Stimulated activated effector memory CD8-positive, alpha-beta T cell treated with anti-CD3 and anti-CD28 coated beads, Interleukin-12 subunit alpha, Interleukin-12 subunit beta, amount 100 ng/mL, for 72 hours (primary cell): Measurements from ENCODE around the gene FITM2.
"Not testable (repeated sequence)": the region's sequence is repeated elsewhere in the genome, so short reads cannot be mapped to it uniquely, and the experiment has no call there.

ENCODE experiments used
- ATAC-seq: fragments of 150-1000 bp; cut with Tn5 transposase; 2 replicates; pipeline ENCODE4 v1.10.0; 2021
- DNase-seq, 2 donors: peaks; one replicate each; pipeline ENCODE4 v3.0.0; 2021 to 2022; ENCODE audit warnings: low spot score in 2 of 2
- H3K27ac Mint-ChIP-seq: one replicate; pipeline ENCODE4 v1.8.0; 2022; ENCODE audit warnings: mild to moderate bottlenecking, mixed read lengths
- H3K36me3 Mint-ChIP-seq: one replicate; pipeline ENCODE4 v1.8.0; 2022; ENCODE audit warnings: mild to moderate bottlenecking, mixed read lengths
- H3K4me1 Mint-ChIP-seq: one replicate; pipeline ENCODE4 v1.8.0; 2022; ENCODE audit warnings: mixed read lengths
- H3K4me3 Mint-ChIP-seq: one replicate; pipeline ENCODE4 v1.8.0; 2022; ENCODE audit warnings: mild to moderate bottlenecking, mixed read lengths
- H3K9me3 Mint-ChIP-seq: one replicate; pipeline ENCODE4 v1.8.0; 2022; ENCODE audit warnings: mixed read lengths

FITM2 gene

GRCh38 chr20:44306927-44307326, 4.1 kb downstream of the FITM2 start:
- ATAC-seq = no peak
- Mint-ChIP-seq H3K4me3 (no peak overlapping the region), H3K27ac (no peak overlapping the region), H3K36me3 (peaks cover 19% of the 10 kb centered on the region), H3K9me3 (no peaks in the 10 kb centered on the region), H3K4me1 (peaks cover 23% of the 10 kb centered on the region)
- no peak for DNase-seq

DNA sequence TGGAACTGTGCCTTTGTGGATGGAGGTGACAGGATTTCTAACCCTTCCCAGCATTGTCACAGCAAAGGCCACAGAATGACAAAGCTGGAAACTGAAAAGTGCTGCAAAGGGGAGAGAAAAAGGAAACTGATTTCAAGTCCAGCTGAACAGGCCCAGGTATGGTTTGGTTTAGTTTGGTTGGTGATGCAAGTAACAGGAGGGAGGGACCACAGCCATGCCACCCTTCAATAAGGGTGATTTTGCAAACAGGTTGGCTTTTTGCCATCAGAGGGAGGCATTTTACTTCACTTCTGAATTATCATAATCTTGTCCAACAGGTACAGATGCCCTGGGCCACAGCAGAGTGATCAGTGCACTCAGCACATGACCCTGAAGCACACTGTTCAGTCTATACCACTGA, 6.6 kb downstream of the FITM2 start:
- Mint-ChIP-seq H3K4me1 (peaks cover 5% of the 10 kb centered on the region), H3K27ac (no peak overlapping the region), H3K4me3 (no peak overlapping the region), H3K36me3 (no peaks in the 10 kb centered on the region), H3K9me3 (no peaks in the 10 kb centered on the region)
- ATAC-seq = no peak
- DNase-seq = no peak

DNA sequence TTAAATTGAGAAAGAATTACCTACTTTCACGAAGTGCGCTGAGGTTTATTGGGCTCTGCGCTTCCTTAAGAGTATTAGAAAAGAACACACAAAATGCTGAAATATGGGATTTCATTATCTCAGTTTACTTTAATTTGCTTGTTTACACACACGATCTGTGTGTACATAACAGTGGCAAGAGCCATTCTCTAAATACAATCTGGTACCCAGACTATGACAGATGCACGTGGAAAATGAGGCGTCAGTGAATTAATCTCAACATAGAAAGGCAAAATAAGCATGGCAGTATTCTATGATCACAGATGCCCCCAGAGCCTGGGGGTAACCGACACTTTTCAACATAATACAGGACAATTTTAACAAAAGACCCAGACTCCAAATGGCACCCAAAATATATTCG, 8.3 kb downstream of the FITM2 start:
- no peak overlapping the region for H3K4me3 Mint-ChIP-seq
- ATAC-seq = no peak

GRCh38 chr20:44302026-44302669, 8.9 kb downstream of the FITM2 start:
- Mint-ChIP-seq H3K4me3 (no peak overlapping the region), H3K36me3 (no peaks in the 10 kb centered on the region), H3K9me3 (no peaks in the 10 kb centered on the region), H3K27ac (peak overlapping the region; percentile 30), H3K4me1 (peaks cover 4% of the 10 kb centered on the region)
- DNase-seq (no peak), ATAC-seq (no peak)

More for the DNA sequence above, 8.3 kb downstream of the FITM2 start:
- no peaks in the 10 kb centered on the region for H3K9me3 Mint-ChIP-seq
- H3K27ac Mint-ChIP-seq = no peak overlapping the region
- H3K36me3 Mint-ChIP-seq = no peaks in the 10 kb centered on the region
- peaks cover 4% of the 10 kb centered on the region for H3K4me1 Mint-ChIP-seq
- no peak for DNase-seq

DNA sequence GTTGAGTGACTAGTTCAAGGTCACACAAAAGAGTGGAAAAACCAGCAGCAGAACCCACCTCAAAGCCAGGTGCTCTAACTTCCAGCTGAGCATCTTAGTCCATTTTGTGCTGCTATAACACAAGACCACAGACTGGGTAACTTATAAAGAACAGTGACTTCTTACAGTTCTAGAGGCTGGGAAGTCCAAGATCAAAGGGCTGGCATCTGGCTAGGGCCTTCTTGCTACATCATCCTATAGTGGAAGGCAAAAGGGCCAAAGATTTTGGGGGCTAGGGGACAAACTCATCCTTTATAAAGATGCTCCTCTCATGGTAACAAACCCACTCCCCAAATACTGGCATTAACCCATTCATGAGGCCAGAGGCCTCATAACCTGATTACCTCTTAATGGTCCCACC, 9.7 kb downstream of the FITM2 start:
- Mint-ChIP-seq H3K4me3 (no peak overlapping the region), H3K9me3 (no peaks in the 10 kb centered on the region), H3K27ac (peak overlapping the region; percentile 30), H3K4me1 (no peaks in the 10 kb centered on the region), H3K36me3 (no peaks in the 10 kb centered on the region)
- DNase-seq (no peak), ATAC-seq (no peak)

- DNase-seq, H3K4me3 Mint-ChIP-seq, H3K4me1 Mint-ChIP-seq, H3K9me3 Mint-ChIP-seq, H3K27ac Mint-ChIP-seq, ATAC-seq, H3K36me3 Mint-ChIP-seq: not testable (repeated sequence)
Measured at GRCh38 chr20:44299011-44299535, 11.9 kb downstream of the FITM2 start.

GRCh38 chr20:44297721-44298120, 13.3 kb downstream of the FITM2 start:
- H3K27ac Mint-ChIP-seq = no peak overlapping the region
- H3K9me3 Mint-ChIP-seq = no peaks in the 10 kb centered on the region
- no peak overlapping the region for H3K4me3 Mint-ChIP-seq
- no peaks in the 10 kb centered on the region for H3K36me3 Mint-ChIP-seq
- no peak for ATAC-seq
- no peak for DNase-seq
- H3K4me1 Mint-ChIP-seq = no peaks in the 10 kb centered on the region

DNA sequence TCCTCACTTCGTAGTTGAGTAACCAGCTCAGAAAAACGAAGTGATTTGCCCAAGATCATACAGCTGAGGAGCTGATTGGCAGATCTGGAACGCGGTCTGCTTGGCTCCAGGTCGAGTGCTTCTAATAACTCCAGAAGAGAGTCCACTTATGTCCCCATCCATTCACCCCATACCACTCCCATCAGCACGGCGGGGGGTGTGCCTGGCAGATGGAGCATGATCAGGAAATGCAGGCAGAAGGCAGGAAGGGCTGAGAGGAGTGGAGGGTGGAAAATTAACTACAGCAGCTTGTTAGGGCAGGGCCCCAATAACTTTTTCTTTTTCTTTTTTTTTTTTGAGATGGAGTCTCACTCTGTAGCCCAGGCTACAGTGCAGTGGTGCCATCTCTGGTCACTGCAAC, 15.0 kb downstream of the FITM2 start:
- Mint-ChIP-seq H3K27ac (no peak overlapping the region), H3K9me3 (no peaks in the 10 kb centered on the region), H3K4me3 (no peak overlapping the region), H3K36me3 (peaks cover 2% of the 10 kb centered on the region), H3K4me1 (no peaks in the 10 kb centered on the region)
- DNase-seq (no peak), ATAC-seq (no peak)

DNA sequence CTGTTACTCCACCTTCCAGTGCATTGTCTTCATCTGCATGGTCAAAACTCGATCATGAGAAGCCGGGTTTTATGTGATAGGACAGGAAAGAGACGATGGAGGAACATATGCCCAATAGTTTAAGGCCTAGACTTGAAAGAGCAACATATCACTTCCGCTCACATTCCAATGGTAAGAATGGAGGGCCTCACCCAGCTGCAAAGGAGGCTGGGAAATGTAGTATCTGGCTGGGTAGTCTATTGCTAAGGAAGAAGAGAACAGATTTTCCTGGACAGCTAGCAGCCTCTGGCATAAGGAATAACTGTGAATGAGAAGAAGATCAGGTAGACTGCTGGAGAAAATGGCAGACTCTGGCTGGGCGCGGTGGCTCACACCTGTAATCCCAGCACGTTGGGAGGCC, 19.2 kb downstream of the FITM2 start:
- H3K27ac Mint-ChIP-seq = no peak overlapping the region

GRCh38 chr20:44288252-44288651, 22.8 kb downstream of the FITM2 start:
- Mint-ChIP-seq H3K27ac (no peak overlapping the region), H3K4me1 (no peaks in the 10 kb centered on the region), H3K9me3 (no peaks in the 10 kb centered on the region), H3K36me3 (peaks cover 4% of the 10 kb centered on the region), H3K4me3 (no peak overlapping the region)
- peak; percentile 39 for ATAC-seq
- no peak for DNase-seq

More for the DNA sequence above, 19.2 kb downstream of the FITM2 start:
- Mint-ChIP-seq H3K9me3 (no peaks in the 10 kb centered on the region), H3K36me3 (peaks cover 4% of the 10 kb centered on the region), H3K4me1 (no peaks in the 10 kb centered on the region), H3K4me3 (no peak overlapping the region)
- no peak for DNase-seq
- no peak for ATAC-seq

GRCh38 chr20:44287272-44288097, 23.5 kb downstream of the FITM2 start:
- Mint-ChIP-seq H3K4me3 (no peak overlapping the region), H3K27ac (peak overlapping the region; percentile 10), H3K4me1 (no peaks in the 10 kb centered on the region), H3K36me3 (peaks cover 4% of the 10 kb centered on the region), H3K9me3 (no peaks in the 10 kb centered on the region)
- ATAC-seq (no peak), DNase-seq (no peak)

GRCh38 chr20:44284032-44284431, 27.0 kb downstream of the FITM2 start:
- no peak for ATAC-seq

GRCh38 chr20:44282192-44282591, 28.8 kb downstream of the FITM2 start:
- DNase-seq (no peak), ATAC-seq (no peak)
- H3K9me3 Mint-ChIP-seq = no peaks in the 10 kb centered on the region
- H3K4me1 Mint-ChIP-seq = peaks cover 5% of the 10 kb centered on the region
- no peak overlapping the region for H3K27ac Mint-ChIP-seq
- no peaks in the 10 kb centered on the region for H3K36me3 Mint-ChIP-seq
- H3K4me3 Mint-ChIP-seq = no peak overlapping the region

More at GRCh38 chr20:44284032-44284431, 27.0 kb downstream of the FITM2 start:
- no peak for DNase-seq
- Mint-ChIP-seq H3K27ac (no peak overlapping the region), H3K9me3 (no peaks in the 10 kb centered on the region), H3K36me3 (no peaks in the 10 kb centered on the region), H3K4me1 (peaks cover 5% of the 10 kb centered on the region), H3K4me3 (no peak overlapping the region)

DNA sequence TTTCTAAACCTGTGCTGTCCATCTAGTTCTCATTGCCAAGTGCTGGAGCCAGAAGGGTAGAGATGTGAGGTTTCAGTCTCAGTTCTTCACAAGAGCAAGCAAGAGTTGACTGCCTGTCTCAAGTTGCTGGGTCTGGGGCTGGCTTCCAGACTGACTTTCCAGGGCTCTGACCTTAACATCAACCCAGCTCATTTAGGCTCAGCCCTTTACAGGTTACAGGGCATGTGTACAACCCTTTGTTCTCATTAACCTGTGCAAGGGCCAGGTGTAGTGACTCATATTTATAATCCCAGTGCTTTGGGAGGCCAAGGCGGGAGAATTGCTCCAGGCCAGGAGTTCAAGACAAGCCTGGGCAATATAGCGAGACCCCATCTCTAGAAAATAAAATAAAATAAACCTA, 30.6 kb downstream of the FITM2 start:
- no peaks in the 10 kb centered on the region for H3K36me3 Mint-ChIP-seq
- ATAC-seq (no peak), DNase-seq (no peak)
- peaks cover 5% of the 10 kb centered on the region for H3K4me1 Mint-ChIP-seq
- no peak overlapping the region for H3K4me3 Mint-ChIP-seq
- no peak overlapping the region for H3K27ac Mint-ChIP-seq
- no peaks in the 10 kb centered on the region for H3K9me3 Mint-ChIP-seq

DNA sequence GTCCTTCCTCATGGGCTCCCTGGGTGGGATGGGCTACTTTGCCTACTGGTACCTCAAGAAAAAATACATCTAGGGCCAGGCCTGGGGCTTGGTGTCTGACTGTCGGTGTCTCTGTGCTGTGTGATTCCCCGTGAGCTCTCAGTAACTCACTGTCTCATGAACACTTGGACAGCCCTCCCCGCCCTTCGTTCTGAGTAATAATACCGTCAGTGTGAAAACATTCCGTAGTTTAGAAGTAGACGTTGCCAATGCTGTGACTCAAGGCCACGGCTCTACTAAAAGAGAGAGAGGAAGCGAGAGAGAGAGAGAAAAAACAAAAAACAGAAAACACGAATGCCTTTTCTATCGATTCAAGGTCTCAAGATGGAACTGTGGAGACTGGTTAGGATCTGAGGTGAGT, 31.8 kb downstream of the FITM2 start:
- no peak overlapping the region for H3K4me3 Mint-ChIP-seq
- peaks cover 5% of the 10 kb centered on the region for H3K4me1 Mint-ChIP-seq
- no peaks in the 10 kb centered on the region for H3K36me3 Mint-ChIP-seq
- H3K27ac Mint-ChIP-seq = no peak overlapping the region
- ATAC-seq (no peak), DNase-seq (no peak)
- H3K9me3 Mint-ChIP-seq = no peaks in the 10 kb centered on the region
